Thymus (tissue), 11 donors: Measurements from ENCODE around the gene MOSMO. TPM values are rescaled to one million over a fixed set of nuclear protein-coding genes. Genes with fewer than 3 reads are reported as not detected.
"Not testable (repeated sequence)": the region's sequence is repeated elsewhere in the genome, so short reads cannot be mapped to it uniquely, and the experiment has no call there.

ENCODE experiments used
- DNase-seq, 9 donors: peaks; one replicate each; pipeline ENCODE4 v3.0.0-alpha.2; 2013; ENCODE audit warnings: low spot score in 9 of 9, low read depth in 6 of 9, missing footprints in 1 of 9
- H3K27ac ChIP-seq, 2 donors: one replicate each; pipeline ENCODE4 v1.5.1; 2013; ENCODE audit warnings: control low read depth in 1 of 2, low read depth in 1 of 2, low read length in 1 of 2, mild to moderate bottlenecking in 1 of 2, moderate library complexity in 1 of 2
- H3K27me3 ChIP-seq, 2 donors: one replicate each; pipeline ENCODE4 v1.5.1; 2013; ENCODE audit warnings: low read length in 1 of 2; ENCODE audit not compliant: control insufficient read depth in 2 of 2, insufficient read depth in 1 of 2
- H3K36me3 ChIP-seq, 2 donors: one replicate each; pipeline ENCODE4 v1.5.1; 2013; ENCODE audit warnings: low read length in 1 of 2, mild to moderate bottlenecking in 1 of 2, moderate library complexity in 1 of 2; ENCODE audit not compliant: control insufficient read depth in 2 of 2, insufficient read depth in 2 of 2
- H3K4me1 ChIP-seq, 2 donors: one replicate each; pipeline ENCODE4 v1.5.1; 2013; ENCODE audit warnings: low read length in 2 of 2; ENCODE audit not compliant: control insufficient read depth in 2 of 2, insufficient read depth in 2 of 2
- H3K4me3 ChIP-seq, 2 donors: one replicate each; pipeline ENCODE4 v1.5.1; 2013; ENCODE audit warnings: low read length in 2 of 2, control low read depth in 1 of 2, mild to moderate bottlenecking in 1 of 2
- H3K9me3 ChIP-seq, 2 donors: one replicate each; pipeline ENCODE4 v1.5.1; 2013; ENCODE audit warnings: low read length in 1 of 2, mild to moderate bottlenecking in 1 of 2; ENCODE audit not compliant: control insufficient read depth in 2 of 2, insufficient read depth in 1 of 2
- WGBS: extraction: QIAGEN DNeasy Blood & Tissue Kit; methylation state at CpG from one replicate; pipeline ENCODE4 v1.1.7; 2013; 5-methylcytosine and 5-hydroxymethylcytosine counted together
- polyA plus RNA-seq: library from polyadenylated mRNA; stranded (reverse); fragments of 200-250 nt; gene quantifications from one replicate; pipeline ENCODE4 v1.2.3, GENCODE V29; 2013
- total RNA-seq: library from RNA; stranded (reverse); fragments of 120-200 nt; gene quantifications from one replicate; pipeline ENCODE4 v1.2.4, GENCODE V29; 2013
- donor health status: healthy.

The MOSMO gene
- total and polyA plus RNA-seq, 2 donors, result 8.8 to 15.1 TPM

DNA sequence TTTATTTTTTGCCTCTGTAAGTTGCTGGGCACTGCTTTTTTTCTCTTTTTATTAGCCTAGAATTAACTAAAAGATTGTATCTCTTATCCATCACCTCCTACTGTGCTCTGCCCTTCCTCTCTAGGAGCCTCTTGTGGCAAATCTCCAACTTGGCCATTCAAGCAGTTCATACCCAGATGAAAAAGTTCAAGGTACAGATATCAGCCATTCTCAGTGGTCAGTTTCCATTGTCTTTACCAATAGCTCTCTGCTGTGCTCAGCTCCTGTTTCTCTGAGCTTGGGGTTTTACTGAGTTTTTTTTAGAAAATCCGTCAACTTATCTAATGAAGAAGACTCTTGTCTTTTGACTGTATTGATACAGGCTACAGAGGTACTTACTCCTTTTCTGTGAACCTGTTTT is 15.6 kb downstream of the MOSMO start:
- Histone ChIP-seq H3K4me1 (no peaks in the 10 kb centered on the region), H3K4me3 (no peak overlapping the region), H3K9me3 (no peaks in the 10 kb centered on the region), H3K27me3 (no peaks in the 10 kb centered on the region), H3K36me3 (no peaks in the 10 kb centered on the region), H3K27ac (no peak overlapping the region)
- DNase-seq, result no peak
- WGBS, result 100% methylated on average over 1 of the region's 1 CpG

DNA sequence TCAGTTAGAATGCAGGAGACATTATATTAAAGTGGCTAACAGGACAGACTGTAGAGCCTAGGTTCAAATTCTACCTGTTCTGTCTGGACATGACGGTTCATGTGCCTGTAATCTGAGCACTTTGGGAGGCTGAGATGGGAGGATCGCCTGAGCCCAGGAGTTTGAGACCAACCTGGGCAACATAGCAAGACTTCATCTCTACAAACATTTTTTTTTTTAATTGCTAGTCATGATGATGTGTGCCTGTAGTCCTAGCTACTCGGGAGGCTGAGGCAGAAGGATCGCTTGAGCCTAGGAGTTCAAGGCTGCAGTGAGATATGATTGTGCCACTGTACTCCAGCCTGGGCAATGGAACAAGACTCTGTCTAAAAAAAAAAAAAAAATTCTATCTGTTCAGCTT is 16.9 kb downstream of the MOSMO start:
- not testable (repeated sequence) for DNase-seq, H3K4me3 ChIP-seq, H3K36me3 ChIP-seq, H3K27me3 ChIP-seq, H3K4me1 ChIP-seq, H3K9me3 ChIP-seq, H3K27ac ChIP-seq
- 96% methylated on average over 4 of the region's 4 CpGs for WGBS

DNA sequence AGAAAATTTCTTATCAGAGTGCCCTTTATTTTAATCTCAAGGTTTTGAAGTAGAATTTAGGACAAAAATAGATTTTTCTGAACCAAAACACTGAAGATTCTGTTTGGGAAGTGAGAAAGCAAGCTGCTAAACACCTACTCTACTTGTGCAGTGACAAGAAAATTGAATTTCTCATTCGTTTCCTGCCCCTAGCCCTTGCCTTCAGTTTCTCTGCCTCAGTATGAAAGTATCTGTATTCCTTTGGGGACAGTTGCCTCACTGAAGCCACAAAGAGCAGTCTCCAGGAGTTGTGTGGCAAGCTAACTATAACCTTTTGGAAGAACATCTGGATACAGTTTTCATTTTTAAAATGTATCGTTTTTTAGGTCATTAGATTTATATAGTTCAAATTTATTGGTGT is 19.7 kb downstream of the MOSMO start:
- no peak overlapping the region for H3K4me3 ChIP-seq
- no peaks in the 10 kb centered on the region for H3K4me1 ChIP-seq
- DNase-seq, result no peak
- no peak overlapping the region for H3K27ac ChIP-seq
- H3K9me3 ChIP-seq, result no peaks in the 10 kb centered on the region
- WGBS, result 96% methylated on average over 2 of the region's 2 CpGs
- no peaks in the 10 kb centered on the region for H3K27me3 ChIP-seq
- no peaks in the 10 kb centered on the region for H3K36me3 ChIP-seq

DNA sequence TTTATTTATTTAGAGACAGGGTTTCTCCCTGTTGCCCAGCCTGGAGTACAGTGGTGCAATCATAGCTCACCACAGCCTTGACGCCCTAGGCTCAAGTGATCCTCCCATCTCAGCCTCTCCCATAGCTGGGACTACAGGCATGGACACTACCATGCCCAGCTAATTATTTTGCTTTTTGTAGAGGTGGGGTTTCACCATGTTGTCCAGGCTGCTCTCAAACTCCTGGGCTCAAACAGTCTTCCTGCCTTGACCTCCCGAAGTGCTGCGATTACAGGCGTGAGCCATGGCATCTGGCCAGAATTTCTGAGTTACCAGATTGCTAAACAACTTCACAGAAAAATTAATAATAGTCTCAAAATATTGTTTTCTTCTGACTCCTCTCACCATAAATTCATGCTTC is 21.7 kb downstream of the MOSMO start:
- Histone ChIP-seq H3K27me3 (no peaks in the 10 kb centered on the region), H3K4me3 (no peak overlapping the region), H3K27ac (no peak overlapping the region), H3K9me3 (no peaks in the 10 kb centered on the region), H3K4me1 (peaks cover 0 to under 1% of the 10 kb centered on the region in 2 donors), H3K36me3 (no peaks in the 10 kb centered on the region)
- WGBS, result 96% methylated on average over 4 of the region's 4 CpGs
- no peak for DNase-seq

DNA sequence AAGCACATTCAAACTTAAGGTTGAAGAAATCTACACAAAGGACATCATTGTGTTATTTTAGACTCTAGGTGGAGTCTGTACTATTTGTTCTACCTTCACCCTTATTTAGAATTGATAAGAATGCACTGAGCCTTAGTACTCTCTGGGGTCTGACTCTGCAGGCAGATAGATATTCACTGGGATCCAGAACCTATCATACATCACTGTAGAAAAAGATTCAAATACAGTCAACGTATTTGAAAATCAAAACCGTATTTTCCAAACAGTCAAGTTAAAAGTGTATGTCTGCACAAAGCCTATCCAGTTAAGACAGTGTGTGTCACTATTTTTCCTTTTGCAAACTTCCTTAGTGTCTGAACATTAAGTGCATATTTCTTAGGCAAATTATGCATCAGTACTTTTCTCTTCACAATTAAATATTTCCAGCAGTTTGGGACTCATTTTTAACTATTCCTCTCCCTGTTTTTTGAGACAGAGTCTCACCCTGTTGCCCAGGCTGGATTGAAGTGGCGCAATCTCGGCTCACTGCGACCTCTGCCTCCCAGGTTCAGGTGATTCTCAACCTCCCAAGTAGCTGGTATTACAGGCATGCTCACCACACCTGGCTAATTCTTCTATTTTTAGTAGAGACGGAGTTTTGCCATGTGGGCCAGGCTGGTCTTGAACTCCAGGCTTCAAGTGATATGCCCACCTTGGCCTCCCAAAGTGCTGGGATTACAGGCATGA is 22.3 kb downstream of the MOSMO start:
- WGBS, result 98% methylated on average over 6 of the region's 6 CpGs
- DNase-seq, result no peak
- H3K27ac ChIP-seq, result no peak overlapping the region
- peaks cover 0 to 3% of the 10 kb centered on the region in 2 donors for H3K4me1 ChIP-seq
- H3K36me3 ChIP-seq, result no peaks in the 10 kb centered on the region
- no peak overlapping the region for H3K4me3 ChIP-seq
- no peaks in the 10 kb centered on the region for H3K27me3 ChIP-seq
- H3K9me3 ChIP-seq, result no peaks in the 10 kb centered on the region

DNA sequence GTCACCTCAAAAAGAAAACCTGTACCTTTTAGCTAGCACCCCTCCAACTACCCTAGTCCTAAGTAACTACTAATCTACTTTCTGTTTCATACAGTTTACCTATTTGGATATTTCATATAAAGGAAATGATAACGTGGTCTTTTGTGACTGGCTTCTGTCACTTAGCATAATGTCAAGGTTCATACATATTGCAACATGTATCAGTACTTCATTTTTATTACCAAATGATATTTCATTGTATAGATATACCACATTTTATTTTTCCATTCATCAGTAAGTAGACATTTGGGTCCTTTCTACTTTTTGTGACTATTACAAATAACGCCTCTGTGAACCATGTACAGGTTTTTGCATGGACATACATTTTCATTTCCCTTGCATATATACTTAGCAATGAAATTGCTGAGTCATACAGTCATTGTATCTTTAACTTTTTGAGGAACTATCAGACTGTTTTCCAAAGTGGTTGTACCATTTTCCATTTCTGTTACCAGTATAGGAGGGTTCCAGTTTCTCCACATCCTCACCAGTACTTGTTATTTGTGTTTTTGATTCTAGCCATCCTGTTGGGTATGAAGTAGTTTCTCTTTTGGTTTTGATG is 23.7 kb downstream of the MOSMO start:
- H3K9me3 ChIP-seq, result no peaks in the 10 kb centered on the region
- no peaks in the 10 kb centered on the region for H3K27me3 ChIP-seq
- H3K4me3 ChIP-seq, result no peak overlapping the region
- peaks cover 0 to 3% of the 10 kb centered on the region in 2 donors for H3K4me1 ChIP-seq
- DNase-seq, result no peak
- H3K27ac ChIP-seq, result no peak overlapping the region
- peaks cover 0 to 4% of the 10 kb centered on the region in 2 donors for H3K36me3 ChIP-seq
- 96% methylated on average over 2 of the region's 2 CpGs for WGBS

DNA sequence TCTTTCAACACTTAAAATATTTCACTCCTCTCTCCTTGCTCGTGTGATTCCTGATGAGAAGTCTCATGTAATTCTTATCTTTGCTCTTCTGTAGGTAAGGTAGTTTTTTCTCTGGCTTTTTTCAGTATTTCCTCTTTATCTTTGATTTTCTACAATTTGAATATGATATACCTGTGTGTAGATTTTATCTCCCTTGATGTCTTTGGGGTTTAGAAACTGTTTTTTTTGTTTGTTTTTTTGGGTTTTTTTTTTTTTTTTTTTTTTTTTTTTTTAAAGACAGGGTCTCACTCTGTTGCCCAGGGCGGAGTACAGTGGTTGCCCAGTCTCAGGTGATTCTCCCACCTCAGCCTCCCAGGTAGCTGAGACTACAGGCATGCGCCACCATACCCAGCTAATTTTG is 26.6 kb downstream of the MOSMO start:
- no peaks in the 10 kb centered on the region for H3K9me3 ChIP-seq
- peaks cover 0 to 3% of the 10 kb centered on the region in 2 donors for H3K4me1 ChIP-seq
- 88% methylated on average over 3 of the region's 3 CpGs for WGBS
- H3K27ac ChIP-seq, result no peak overlapping the region
- peaks cover 0 to 9% of the 10 kb centered on the region in 2 donors for H3K36me3 ChIP-seq
- no peaks in the 10 kb centered on the region for H3K27me3 ChIP-seq
- DNase-seq, result no peak
- no peak overlapping the region for H3K4me3 ChIP-seq

DNA sequence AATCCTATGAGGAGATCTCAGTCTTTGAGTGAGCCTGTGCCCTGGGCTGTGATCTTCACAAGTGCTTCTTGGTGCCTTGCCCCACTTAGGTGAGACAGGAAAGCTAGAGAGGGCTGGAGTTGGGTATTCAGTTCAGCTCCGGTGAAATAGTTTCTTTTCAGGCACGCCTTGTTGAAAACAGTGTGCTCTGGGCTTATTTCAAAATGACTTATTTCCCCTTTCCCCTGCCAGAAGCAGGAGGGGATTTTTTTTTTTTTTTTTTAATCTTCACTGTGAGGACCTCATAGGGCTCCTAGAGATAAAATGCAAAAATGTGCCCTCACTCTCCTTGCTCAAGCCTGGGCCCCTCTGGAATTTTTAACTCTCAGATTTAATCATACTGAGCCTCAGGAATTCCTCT is 27.2 kb downstream of the MOSMO start:
- H3K27ac ChIP-seq, result peak overlapping the region in 1 of 2 donors; percentile 77

DNA sequence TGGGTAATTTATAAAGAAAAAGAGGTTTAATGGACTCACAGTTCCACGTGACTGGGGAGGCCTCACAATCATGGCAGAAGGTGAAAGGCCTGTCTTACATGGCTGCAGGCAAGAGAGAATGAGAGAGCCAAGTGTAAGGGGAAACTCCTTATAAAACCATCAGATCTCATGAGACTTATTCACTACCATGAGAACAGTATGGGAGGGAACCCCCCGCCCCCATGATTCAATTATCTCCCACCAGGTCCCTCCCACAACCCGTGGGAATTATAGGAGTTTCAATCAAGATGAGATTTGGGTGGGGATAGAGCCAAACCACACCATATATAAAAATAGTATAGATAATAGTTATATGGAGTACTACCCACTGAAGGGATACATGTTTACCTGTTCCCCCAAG is 36.0 kb downstream of the MOSMO start:
- 98% methylated on average over 3 of the region's 3 CpGs for WGBS
- H3K27ac ChIP-seq, H3K9me3 ChIP-seq, H3K4me3 ChIP-seq, DNase-seq, H3K4me1 ChIP-seq, H3K36me3 ChIP-seq, H3K27me3 ChIP-seq: not testable (repeated sequence)

More for the DNA sequence above, 27.2 kb downstream of the MOSMO start:
- no peaks in the 10 kb centered on the region for H3K9me3 ChIP-seq
- DNase-seq, result peak in 1 of 9 donors; percentile 17
- no peak overlapping the region for H3K4me3 ChIP-seq
- peaks cover 0 to 3% of the 10 kb centered on the region in 2 donors for H3K4me1 ChIP-seq
- peaks cover 0 to 9% of the 10 kb centered on the region in 2 donors for H3K36me3 ChIP-seq
- WGBS, result 72% methylated on average over 2 of the region's 2 CpGs
- no peaks in the 10 kb centered on the region for H3K27me3 ChIP-seq
